NCI-H82 treated with DMSO at 0.1 percent for 48 hours (cell line): ENCODE data around the gene ELMO2.

ENCODE experiments used
- DNase-seq: peaks from one replicate; lab custom pipeline; 2025; ENCODE audit not compliant: unreplicated experiment; lab: John Stamatoyannopoulos, UW

ELMO2 gene

GRCh38 chr20:46368902-46369268, 37.5 kb downstream of the ELMO2 start:
- no peak for DNase-seq

GRCh38 chr20:46367967-46368901, 38.2 kb downstream of the ELMO2 start:
- DNase-seq, result no peak

- DNase-seq, result no peak
Measured at GRCh38 chr20:46367234-46367633, 39.2 kb downstream of the ELMO2 start.

GRCh38 chr20:46366826-46367225, 39.6 kb downstream of the ELMO2 start:
- no peak for DNase-seq

- DNase-seq, result no peak
Measured at GRCh38 chr20:46365487-46366220, 40.8 kb downstream of the ELMO2 start.

GRCh38 chr20:46364670-46365486, 41.5 kb downstream of the ELMO2 start:
- no peak for DNase-seq

- DNase-seq, result peak; percentile 60
Measured at GRCh38 chr20:46363874-46364669, 42.3 kb downstream of the ELMO2 start.

GRCh38 chr20:46362921-46363867, 43.2 kb downstream of the ELMO2 start:
- no peak for DNase-seq

GRCh38 chr20:46361811-46362210, 44.6 kb downstream of the ELMO2 start:
- DNase-seq, result no peak

- DNase-seq, result no peak
Measured at GRCh38 chr20:46361381-46361780, 45.0 kb downstream of the ELMO2 start.

GRCh38 chr20:46359233-46359751, 47.1 kb downstream of the ELMO2 start:
- DNase-seq, result no peak

- no peak for DNase-seq
Measured at GRCh38 chr20:46358346-46359058, 47.9 kb downstream of the ELMO2 start.

GRCh38 chr20:46357030-46357514, 49.3 kb downstream of the ELMO2 start:
- no peak for DNase-seq

- DNase-seq, result no peak
Measured at GRCh38 chr20:46356195-46357029, 50.0 kb downstream of the ELMO2 start.

- no peak for DNase-seq
Measured at GRCh38 chr20:46355778-46356177, 50.6 kb downstream of the ELMO2 start.

- no peak for DNase-seq
Measured at GRCh38 chr20:46354920-46355654, 51.3 kb downstream of the ELMO2 start.

- no peak for DNase-seq
Measured at GRCh38 chr20:46354207-46354555, 52.2 kb downstream of the ELMO2 start.
